HG03354 (cell line): ENCODE data around the gene SERP1.

Experiments used
- ATAC-seq: cut with Tn5 transposase; IDR thresholded peaks from one replicate; pipeline ENCODE4 v1.9.1; 2021; ENCODE audit warnings: mild to moderate bottlenecking; ENCODE audit not compliant: unreplicated experiment, poor library complexity, severe bottlenecking

Gene SERP1

GRCh38 chr3:150495563-150496168, 50.6 kb downstream of the SERP1 start:
- ATAC-seq, result no peak

GRCh38 chr3:150495149-150495548, 51.1 kb downstream of the SERP1 start:
- ATAC-seq, result no peak

GRCh38 chr3:150494411-150494977, 51.8 kb downstream of the SERP1 start:
- no peak for ATAC-seq
